HG03565 (cell line): ENCODE measurements around the gene EDAR.

Experiments
- ATAC-seq: cut with Tn5 transposase; IDR thresholded peaks from one replicate; pipeline ENCODE4 v1.9.1; 2021; ENCODE audit warnings: mild to moderate bottlenecking, moderate library complexity; ENCODE audit not compliant: unreplicated experiment

EDAR gene

DNA sequence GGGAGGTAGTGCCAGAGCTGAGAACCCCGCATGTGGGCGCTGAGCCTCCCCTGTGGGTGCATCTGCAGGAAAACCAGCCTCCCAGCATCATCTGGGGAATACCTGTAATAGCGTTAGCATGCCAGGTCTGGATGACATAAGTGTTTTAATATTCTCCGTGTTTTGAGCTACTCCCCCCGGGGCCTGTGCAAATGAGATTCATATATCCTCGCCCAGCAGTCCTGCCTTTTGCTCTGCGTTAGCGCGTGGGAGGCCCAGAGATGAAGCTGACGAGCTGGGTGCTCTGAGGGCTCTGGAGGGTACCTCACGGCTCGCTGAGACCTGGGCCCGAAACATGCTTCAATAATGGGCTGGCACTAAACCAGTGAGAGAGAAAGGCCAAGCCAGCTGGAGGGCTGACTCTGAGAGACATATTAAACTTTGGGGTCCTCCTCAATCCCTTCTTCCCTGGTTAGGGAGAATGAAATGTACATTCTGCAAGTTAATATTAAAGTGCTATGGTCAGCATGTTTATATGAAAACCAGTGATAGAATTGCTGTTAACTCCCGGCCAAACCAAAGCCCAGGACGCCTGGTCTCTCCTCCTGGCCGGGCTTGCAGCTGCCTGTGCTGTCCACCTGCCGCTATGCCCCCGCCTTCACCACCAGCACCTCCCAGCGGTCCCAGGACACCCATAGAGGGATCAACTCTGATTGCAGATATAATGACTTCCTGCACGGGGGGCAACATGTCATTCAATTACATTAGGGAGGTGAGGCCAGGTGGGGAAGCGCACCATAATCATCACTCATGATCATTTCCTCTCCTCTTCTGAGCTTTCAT lies 77.0 kb downstream of the EDAR start:
- ATAC-seq = no peak

GRCh38 chr2:108911401-108911800 lies 77.6 kb downstream of the EDAR start:
- no peak for ATAC-seq

DNA sequence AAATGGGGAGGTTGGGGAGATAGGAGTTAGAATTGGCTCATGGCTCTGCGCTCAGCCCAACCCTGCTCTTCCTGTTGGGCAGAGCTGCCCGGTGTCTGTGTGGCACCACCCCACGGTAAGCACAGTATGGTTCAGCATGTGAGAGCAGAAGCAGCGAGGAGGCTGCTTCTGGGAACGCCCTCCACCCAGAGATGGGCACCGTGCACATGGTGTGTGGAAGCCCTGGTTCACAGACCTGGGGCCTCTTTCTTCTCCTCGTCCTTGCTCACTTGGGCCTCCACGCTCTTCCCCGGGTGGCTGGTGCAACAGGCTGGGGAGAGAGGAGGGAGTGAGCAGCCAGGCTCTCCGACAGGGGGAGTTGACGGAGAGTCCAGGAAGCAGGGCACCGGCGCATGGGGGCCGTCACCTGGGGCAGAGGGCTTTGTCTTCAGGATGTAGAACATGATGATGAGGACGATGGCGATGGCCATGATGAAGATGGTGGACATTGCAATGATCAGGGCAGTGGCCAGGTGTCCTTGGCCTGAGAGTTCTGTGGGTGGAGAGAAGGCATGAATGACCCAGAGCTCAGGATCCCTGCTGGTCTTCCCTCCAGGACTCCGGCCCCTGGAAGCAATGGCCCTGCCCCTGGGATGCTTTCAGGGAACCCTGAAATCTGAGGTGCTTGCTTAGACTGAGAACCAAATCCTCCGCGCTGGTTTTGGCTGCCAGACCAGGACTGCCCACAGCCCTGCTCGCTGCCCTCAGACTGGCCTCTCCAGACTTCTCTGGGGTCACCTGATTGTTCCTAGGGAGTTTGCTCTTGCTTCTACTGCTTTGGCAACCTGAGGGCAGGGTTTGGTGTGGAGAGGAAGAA lies 78.3 kb downstream of the EDAR start:
- ATAC-seq = no peak

- no peak for ATAC-seq
These were observed 79.0 kb downstream of the EDAR start for GRCh38 chr2:108910011-108910431.

GRCh38 chr2:108909275-108909823 lies 79.7 kb downstream of the EDAR start:
- ATAC-seq = no peak

DNA sequence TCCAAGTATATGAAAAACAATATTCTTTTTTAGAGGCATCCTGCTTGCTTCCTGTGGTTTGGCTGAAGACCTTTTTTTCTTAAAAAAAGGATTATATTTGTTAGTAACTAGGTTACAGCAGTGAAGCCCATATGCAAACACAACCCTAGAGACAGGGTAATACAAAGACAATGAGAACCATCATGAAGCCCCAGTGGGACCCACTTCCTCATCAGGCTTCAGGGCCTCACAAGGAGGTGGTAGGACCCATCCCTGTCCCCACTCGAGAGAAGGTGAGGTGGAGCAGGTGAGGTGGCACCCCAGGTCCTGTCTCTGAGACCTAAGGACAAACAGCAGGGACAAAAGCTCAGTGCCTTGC lies 80.3 kb downstream of the EDAR start:
- no peak for ATAC-seq

DNA sequence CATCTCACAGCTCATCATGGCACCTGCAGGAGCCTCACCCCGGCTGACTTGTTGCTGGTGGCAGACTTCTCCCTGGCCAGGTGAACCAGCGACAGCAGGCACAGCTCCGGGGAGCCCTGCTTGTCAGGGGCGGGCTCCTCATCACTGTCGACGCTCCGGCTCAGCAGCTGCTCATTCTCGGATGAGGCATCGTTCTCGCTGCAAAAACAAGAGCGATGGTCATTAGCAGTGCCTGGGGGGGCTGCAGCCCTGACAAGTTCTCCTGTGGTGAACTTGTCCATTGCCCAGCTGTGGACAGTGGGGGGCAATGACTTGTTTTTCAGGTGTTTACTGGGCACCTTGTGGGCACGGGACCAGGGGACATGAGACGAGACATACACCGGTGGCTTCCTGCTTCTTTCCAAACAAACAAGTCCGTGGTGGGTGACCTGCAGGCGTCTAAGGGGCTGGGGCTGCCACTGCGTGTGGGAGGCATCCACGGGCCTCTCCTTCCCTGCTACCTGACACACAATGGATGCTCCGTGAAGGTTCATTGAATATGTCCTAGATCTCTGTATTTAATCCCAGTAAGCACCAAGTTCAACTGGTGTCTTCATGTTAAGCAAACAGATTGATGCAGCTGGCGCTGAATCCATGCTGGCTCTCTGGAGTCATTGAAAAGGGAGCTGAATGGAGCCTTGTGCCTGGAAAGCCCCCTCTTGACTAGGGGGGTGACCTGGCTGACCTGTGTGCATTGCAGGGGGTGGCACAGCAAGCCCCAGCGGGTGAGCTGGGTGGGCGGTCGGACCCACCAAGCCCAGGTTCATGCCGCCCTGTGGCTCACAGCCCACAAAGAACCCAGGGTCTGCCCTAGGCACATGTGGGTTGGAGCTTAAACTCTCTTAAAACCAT lies 81.0 kb downstream of the EDAR start:
- no peak for ATAC-seq

GRCh38 chr2:108906403-108907077 lies 82.5 kb downstream of the EDAR start:
- ATAC-seq = no peak

GRCh38 chr2:108905906-108906305 lies 83.1 kb downstream of the EDAR start:
- no peak for ATAC-seq

DNA sequence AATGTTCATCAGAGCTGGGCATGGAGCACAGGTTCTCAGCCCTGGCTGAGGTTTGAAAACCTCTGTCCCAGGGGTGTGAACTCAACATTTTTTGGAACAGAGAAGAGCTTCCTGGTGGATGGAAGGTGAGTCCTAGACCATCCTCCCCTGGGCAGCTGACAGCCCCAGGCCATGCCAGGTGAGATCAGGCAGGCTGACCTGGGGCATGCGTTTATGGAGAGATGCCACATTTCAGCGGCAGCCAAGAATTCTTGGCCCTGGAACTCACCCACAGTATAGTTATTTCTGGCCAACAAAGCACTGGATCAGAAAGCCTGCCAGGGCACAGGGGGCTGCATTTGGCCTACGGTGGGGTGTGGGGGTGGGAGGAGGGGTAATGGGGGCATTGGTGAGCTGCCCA lies 83.8 kb downstream of the EDAR start:
- no peak for ATAC-seq

DNA sequence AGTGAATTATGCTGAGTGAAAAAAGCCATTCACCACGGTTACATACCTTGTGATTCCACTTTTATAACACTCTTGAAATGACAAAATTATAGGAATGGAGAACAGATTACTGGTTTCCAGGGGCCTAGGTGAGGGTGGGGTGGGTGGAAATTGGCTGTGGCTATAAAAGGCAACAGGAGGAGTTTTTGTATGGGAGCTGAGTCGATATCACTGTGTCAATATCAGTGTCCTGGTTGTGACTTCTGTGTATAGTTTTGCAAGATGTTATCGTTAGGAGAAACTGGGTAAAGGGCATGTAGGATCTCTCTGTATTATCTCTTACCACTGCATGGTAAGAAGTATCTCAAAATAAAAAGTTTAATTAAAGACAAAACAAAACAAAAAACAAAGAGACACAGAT lies 84.3 kb downstream of the EDAR start:
- no peak for ATAC-seq

- no peak for ATAC-seq
These were observed 90.5 kb downstream of the EDAR start for GRCh38 chr2:108898315-108899082.

GRCh38 chr2:108896741-108897140 lies 92.3 kb downstream of the EDAR start:
- no peak for ATAC-seq

GRCh38 chr2:108895188-108895587 lies 93.8 kb downstream of the EDAR start:
- ATAC-seq = no peak

DNA sequence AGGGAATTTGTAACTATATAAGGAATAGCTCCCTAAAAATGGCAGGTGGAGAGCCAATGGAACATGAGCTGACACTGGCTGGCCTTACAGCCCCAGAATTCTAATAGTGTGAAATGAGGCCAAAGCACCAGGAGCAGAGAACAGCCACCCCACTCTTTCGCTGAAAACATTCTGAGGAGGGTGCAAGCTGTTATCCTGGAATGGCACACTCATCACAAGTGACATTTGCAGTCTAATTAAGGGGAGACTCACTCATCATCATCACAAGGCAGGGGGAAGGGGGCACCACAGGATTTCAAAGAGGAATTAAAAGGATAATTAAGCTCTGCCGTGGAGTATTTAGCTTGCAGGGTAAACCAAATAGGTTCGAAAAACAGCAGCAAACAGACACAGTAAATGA lies 94.3 kb downstream of the EDAR start:
- no peak for ATAC-seq

- ATAC-seq = no peak
These were observed 95.7 kb downstream of the EDAR start for GRCh38 chr2:108893277-108893676.

DNA sequence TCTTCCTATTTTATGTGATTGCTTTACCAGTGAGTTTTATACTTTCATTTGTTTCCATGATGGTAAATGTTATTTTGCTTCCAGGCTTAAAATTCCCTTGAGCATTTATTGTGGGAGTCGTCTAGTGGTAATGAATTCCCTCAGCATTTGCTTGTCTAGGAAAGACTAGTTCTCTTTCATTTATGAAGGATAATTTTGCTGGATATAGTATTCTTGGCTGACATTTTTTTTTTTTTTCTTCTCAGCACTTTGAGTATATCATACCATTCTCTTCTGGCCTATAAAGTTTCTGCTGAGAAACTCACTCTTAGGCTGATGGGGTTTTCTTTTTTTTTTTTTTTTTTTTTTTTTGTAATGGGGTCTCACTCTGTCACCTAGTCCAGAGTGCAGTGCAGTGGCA lies 99.1 kb downstream of the EDAR start:
- no peak for ATAC-seq

DNA sequence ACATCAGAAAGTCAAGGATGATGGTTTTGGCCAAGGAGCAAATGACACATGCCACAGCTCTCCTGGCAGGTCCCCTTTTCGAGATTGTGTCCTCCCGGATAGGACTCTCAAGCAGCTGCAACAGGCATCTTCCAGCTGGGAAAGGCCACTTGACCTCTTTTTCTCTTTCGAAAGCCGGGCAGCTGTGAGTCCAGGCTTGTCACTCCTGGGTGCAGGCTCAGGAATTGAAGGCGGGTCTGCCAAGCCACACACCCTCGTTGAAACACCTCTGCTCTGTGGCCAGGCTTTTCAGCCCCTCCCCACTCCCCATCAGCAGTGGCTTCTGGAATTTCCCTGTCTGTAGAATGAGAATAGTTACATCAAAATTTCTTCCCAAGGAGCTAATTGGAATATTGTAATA lies 104.4 kb downstream of the EDAR start:
- no peak for ATAC-seq

DNA sequence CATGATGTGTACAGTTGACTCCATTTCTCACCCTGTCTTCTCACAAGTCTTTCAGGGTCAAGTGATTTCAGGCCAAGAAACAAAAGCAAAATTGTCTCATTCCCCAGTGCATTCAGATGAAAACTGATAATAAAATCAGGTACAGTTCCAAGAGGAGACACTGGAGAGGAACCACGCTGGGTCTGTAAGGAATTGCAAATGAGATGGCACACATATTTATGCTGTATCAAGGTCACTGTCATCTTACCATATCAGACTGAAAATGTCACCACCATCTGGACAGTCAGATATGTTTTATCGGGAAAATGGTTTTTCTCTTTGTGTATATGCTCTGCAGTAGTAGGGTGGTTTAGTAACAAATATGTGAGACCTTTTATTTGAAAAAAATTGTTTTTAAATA lies 110.7 kb downstream of the EDAR start:
- ATAC-seq = no peak

- no peak for ATAC-seq
These were observed 111.5 kb downstream of the EDAR start for GRCh38 chr2:108877506-108877905.
